ENCODE results near the gene ESR1.

- no peak for TF ChIP-seq EZH2phosphoT487 (IDR thresholded peaks at IDR 0.05; ENCODE audit: insufficient read depth, low read depth)
- no peak for TF ChIP-seq EZH2 (IDR thresholded peaks at IDR 0.05; ENCODE audit: insufficient read depth, poor library complexity, severe bottlenecking)
These were observed 204.7 kb downstream of the ESR1 start for GRCh38 chr6:152012227-152012626.
